ENCODE measurements around the gene PRKCB. TPM values are rescaled to one million over a fixed set of nuclear protein-coding genes. Genes with fewer than 3 reads are reported as not detected.

Gene PRKCB
- total and polyA plus RNA-seq, 7 donors = 0.13 to 1.5 (median 0.83) TPM

DNA sequence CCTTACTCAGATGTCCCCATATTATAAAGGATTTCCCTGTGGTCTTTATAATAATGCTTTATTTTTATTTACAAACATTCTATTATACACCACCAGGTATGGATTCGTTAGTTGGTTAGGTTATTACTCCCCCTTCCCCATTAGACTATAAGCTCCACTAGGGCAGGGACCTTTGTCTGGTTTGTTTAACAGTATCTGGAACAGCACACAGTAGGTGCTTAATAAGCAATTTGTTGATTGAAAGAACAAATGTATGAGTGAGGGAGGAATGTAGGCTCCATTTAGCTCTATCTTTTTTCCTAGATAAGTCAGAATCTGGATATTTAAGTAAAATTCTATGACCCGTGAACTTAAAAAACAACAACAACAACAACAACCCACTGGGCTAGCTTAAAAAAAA, 2.3 kb upstream of the PRKCB start:
- H3K27ac ChIP-seq = no peak overlapping the region
- intact Hi-C loops (cut with DNase I) = no loop called here
- DNase-seq (no peak), ATAC-seq (no peak)
- peaks cover 2 to 42% (median 9%) of the 10 kb centered on the region in 3 donors for H3K27me3 ChIP-seq (ENCODE audit: insufficient read depth in 3 of 3, low read length in 2 of 3)
- H3K9me3 ChIP-seq = peaks cover 11% of the 10 kb centered on the region
- TF ChIP-seq, protein P1, sequence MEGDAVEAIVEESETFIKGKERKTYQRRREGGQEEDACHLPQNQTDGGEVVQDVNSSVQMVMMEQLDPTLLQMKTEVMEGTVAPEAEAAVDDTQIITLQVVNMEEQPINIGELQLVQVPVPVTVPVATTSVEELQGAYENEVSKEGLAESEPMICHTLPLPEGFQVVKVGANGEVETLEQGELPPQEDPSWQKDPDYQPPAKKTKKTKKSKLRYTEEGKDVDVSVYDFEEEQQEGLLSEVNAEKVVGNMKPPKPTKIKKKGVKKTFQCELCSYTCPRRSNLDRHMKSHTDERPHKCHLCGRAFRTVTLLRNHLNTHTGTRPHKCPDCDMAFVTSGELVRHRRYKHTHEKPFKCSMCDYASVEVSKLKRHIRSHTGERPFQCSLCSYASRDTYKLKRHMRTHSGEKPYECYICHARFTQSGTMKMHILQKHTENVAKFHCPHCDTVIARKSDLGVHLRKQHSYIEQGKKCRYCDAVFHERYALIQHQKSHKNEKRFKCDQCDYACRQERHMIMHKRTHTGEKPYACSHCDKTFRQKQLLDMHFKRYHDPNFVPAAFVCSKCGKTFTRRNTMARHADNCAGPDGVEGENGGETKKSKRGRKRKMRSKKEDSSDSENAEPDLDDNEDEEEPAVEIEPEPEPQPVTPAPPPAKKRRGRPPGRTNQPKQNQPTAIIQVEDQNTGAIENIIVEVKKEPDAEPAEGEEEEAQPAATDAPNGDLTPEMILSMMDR (IDR thresholded peaks at IDR 0.05) = no peak
- no peaks in the 10 kb centered on the region for H3K4me1 ChIP-seq
- WGBS, 3 donors = 89 to 96% (median 90%) methylated on average over 2 of the region's 2 CpGs
- H3K36me3 ChIP-seq (ENCODE audit: insufficient read depth in 1 of 2, low read depth in 1 of 2) = no peaks in the 10 kb centered on the region
- H3K4me3 ChIP-seq = no peak overlapping the region

DNA sequence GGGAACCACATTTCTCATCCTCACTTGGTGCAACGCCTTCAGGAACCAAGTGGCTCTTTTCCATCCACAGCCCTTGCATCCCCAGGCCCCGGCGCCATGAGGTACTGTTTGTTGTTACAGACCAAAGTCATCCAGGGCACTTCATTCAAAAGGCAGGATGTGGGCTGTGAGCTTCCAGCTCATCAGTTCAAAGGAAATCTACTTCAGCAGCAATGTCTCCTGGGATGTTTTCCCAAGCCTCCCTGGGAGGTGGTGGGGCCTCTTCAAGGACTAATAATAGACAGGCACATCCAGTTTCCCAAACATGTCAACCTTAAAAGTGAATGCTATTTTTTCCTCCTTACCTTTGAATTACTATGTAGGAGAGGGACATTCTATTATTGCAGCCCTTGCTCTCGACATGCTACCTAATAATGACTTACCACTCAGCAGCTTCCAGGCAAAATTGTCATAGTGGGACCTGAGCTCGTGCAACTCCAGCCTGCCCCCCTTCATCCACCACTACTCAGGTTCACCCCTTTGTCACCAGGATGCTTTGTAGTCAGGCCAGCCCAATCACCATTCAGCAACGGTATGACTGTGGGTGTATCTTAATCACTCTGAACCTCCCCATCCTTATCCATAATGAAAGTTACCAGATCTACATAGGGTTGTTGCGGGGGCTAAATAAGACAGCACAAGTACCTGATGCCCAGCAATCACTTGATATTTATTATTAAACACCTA, 1.7 kb upstream of the PRKCB start:
- ATAC-seq (no peak), DNase-seq (no peak)
- 66 to 70% (median 67%) methylated on average over 7 of the region's 7 CpGs for WGBS, 3 donors
- H3K27me3 ChIP-seq (ENCODE audit: insufficient read depth in 3 of 3, low read length in 2 of 3) = peaks cover 2 to 42% (median 9%) of the 10 kb centered on the region in 3 donors
- no peaks in the 10 kb centered on the region for H3K36me3 ChIP-seq (ENCODE audit: insufficient read depth in 1 of 2, low read depth in 1 of 2)
- peaks cover 11% of the 10 kb centered on the region for H3K9me3 ChIP-seq
- H3K4me3 ChIP-seq = no peak overlapping the region
- TF ChIP-seq, protein P1 (IDR thresholded peaks at IDR 0.05) = no peak
- H3K27ac ChIP-seq = no peak overlapping the region
- intact Hi-C loops (cut with DNase I) = no loop called here
- H3K4me1 ChIP-seq = no peaks in the 10 kb centered on the region

DNA sequence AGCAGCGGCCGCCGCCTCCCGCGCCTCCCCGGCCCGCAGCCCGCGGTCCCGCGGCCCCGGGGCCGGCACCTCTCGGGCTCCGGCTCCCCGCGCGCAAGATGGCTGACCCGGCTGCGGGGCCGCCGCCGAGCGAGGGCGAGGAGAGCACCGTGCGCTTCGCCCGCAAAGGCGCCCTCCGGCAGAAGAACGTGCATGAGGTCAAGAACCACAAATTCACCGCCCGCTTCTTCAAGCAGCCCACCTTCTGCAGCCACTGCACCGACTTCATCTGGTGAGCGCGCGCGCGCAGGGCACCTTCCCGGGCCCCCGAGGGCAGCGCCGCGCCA, 258 bp downstream of the PRKCB start:
- TF ChIP-seq, protein P1 (IDR thresholded peaks at IDR 0.05) = no peak
- H3K4me1 ChIP-seq = no peaks in the 10 kb centered on the region
- ATAC-seq (no peak), DNase-seq (no peak)
- H3K27me3 ChIP-seq (ENCODE audit: insufficient read depth in 3 of 3, low read length in 2 of 3) = peaks cover 2 to 42% (median 9%) of the 10 kb centered on the region in 3 donors
- peak overlapping the region; percentile 56 for H3K4me3 ChIP-seq
- no peak overlapping the region for H3K27ac ChIP-seq
- 0 to 1% (median 0%) methylated on average over 20 to 45 of the region's 45 CpGs for WGBS, 3 donors
- H3K36me3 ChIP-seq (ENCODE audit: insufficient read depth in 1 of 2, low read depth in 1 of 2) = no peaks in the 10 kb centered on the region
- intact Hi-C loops (cut with DNase I) = no loop called here
- no peaks in the 10 kb centered on the region for H3K9me3 ChIP-seq

DNA sequence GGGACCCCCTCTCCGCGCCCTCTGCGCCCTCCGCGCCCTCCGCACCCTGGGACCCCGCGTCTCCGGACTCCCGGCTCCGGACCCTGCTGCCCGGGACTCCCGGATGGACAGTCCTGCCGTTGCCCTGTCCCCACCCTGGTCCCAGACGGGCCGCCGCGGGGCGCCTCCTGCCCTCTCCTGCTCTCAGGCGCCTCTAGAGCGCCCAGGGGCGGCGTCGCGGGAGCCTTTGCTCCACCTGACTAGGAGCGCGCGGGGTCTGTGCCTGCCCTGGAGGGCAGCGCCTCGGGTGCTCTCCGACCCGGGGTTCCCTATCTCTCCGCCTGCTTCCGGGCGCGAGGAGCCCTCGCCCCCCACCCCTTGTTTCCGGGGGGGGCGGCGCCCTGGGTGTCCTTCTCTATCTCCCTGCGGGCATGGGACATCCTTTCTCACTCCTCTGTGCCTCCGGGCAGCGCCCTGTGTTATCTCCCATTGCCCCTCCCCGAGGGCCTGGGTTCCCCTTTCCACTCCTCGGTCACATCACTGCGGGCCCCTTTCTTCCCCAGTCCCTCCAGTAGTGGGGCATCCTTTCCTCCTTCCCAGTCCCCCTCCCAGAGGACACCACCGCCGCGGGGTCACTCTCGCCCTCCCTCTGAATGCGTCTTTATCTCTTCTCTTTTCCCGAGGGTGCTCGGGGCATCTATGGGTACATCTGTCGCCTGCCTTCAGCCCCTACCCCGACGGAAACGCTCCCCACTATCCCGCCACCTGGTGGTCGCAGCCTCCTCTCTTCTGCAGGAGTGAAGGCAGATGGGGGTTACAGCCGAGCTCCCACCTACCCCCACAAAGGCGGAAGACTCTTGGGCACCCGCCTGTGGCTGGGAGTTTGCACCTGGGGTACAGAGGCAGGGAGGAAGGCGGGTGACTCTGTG, 875 bp downstream of the PRKCB start:
- Histone ChIP-seq H3K36me3 (ENCODE audit: insufficient read depth in 1 of 2, low read depth in 1 of 2) (no peaks in the 10 kb centered on the region), H3K27me3 (ENCODE audit: insufficient read depth in 3 of 3, low read length in 2 of 3) (peaks cover 2 to 42% (median 9%) of the 10 kb centered on the region in 3 donors), H3K4me1 (no peaks in the 10 kb centered on the region), H3K9me3 (no peaks in the 10 kb centered on the region), H3K4me3 (peak overlapping the region; percentile 56), H3K27ac (no peak overlapping the region)
- DNase-seq (peak; percentile 19 to 59), ATAC-seq (peak in 1 of 4 donors; percentile 25)
- TF ChIP-seq, protein P1 (IDR thresholded peaks at IDR 0.05) = no peak
- WGBS, 3 donors = 1 to 3% (median 2%) methylated on average over 39 to 63 of the region's 63 CpGs
- intact Hi-C loops (cut with DNase I) = no loop called here
